ENCODE measurements around the gene MRFAP1.

DNA sequence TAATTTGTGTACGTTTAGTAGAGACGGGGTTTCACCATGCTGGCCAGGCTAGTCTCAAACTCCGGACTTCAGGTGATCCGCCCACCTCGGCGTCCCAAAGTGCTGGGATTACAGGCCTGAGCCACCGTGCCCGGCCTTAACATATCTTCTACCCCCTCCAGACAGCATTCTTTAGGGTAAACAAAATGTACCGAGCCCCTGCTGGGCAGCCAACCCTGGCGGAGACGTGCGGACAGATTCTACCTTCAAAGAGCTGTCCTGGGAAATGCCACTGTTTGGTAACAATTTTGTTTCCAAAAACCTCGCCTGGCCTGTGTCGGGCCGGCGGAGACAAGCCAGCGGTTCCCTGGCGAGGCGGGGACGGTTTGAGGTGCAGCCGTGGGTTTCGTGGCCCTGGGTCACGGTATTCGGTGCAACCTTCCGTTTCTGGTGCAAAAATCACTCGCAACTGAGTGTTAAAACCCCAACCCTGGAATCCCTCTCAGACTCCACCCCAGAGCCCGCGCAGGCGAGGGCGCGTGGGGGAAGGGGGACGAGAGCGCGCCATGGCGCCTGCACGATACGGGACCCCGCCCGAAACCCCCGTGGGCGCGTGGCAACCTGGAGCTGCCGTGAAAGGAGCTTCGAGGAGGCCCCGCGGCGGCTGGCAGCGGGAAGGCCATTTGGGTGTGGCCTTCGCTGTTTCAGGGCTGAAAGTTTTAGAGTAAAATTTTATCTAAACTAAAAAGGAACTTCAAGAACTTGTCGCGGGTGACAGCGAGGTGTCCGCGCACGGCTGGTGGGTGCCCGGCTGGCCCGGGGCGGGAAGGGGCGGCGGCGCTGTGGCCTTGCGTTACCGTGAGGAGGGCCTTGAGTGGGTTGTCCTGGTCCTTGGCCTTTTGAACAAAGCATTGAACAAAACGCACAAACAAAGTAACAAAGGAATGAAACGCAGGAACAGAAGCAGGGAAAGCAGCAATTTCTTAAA lies 17.0 kb downstream of the MRFAP1 start:
- no peak for TF ChIP-seq EZH2 (IDR thresholded peaks at IDR 0.05; ENCODE audit: low read length, missing control alignments)
- TF ChIP-seq, protein P1, sequence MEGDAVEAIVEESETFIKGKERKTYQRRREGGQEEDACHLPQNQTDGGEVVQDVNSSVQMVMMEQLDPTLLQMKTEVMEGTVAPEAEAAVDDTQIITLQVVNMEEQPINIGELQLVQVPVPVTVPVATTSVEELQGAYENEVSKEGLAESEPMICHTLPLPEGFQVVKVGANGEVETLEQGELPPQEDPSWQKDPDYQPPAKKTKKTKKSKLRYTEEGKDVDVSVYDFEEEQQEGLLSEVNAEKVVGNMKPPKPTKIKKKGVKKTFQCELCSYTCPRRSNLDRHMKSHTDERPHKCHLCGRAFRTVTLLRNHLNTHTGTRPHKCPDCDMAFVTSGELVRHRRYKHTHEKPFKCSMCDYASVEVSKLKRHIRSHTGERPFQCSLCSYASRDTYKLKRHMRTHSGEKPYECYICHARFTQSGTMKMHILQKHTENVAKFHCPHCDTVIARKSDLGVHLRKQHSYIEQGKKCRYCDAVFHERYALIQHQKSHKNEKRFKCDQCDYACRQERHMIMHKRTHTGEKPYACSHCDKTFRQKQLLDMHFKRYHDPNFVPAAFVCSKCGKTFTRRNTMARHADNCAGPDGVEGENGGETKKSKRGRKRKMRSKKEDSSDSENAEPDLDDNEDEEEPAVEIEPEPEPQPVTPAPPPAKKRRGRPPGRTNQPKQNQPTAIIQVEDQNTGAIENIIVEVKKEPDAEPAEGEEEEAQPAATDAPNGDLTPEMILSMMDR (conservative IDR thresholded peaks at IDR 0.05 in 1 of 2, IDR thresholded peaks at IDR 0.05 in 1 of 2; ENCODE audit: low read depth in 1 of 2, low read length in 2 of 2), result no peak
